ENCODE results near the gene VPS35L.
A peak's percentile ranks its signal among the peaks of the same experiment; 100 is the strongest.

VPS35L gene, protein sequence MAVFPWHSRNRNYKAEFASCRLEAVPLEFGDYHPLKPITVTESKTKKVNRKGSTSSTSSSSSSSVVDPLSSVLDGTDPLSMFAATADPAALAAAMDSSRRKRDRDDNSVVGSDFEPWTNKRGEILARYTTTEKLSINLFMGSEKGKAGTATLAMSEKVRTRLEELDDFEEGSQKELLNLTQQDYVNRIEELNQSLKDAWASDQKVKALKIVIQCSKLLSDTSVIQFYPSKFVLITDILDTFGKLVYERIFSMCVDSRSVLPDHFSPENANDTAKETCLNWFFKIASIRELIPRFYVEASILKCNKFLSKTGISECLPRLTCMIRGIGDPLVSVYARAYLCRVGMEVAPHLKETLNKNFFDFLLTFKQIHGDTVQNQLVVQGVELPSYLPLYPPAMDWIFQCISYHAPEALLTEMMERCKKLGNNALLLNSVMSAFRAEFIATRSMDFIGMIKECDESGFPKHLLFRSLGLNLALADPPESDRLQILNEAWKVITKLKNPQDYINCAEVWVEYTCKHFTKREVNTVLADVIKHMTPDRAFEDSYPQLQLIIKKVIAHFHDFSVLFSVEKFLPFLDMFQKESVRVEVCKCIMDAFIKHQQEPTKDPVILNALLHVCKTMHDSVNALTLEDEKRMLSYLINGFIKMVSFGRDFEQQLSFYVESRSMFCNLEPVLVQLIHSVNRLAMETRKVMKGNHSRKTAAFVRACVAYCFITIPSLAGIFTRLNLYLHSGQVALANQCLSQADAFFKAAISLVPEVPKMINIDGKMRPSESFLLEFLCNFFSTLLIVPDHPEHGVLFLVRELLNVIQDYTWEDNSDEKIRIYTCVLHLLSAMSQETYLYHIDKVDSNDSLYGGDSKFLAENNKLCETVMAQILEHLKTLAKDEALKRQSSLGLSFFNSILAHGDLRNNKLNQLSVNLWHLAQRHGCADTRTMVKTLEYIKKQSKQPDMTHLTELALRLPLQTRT

DNA sequence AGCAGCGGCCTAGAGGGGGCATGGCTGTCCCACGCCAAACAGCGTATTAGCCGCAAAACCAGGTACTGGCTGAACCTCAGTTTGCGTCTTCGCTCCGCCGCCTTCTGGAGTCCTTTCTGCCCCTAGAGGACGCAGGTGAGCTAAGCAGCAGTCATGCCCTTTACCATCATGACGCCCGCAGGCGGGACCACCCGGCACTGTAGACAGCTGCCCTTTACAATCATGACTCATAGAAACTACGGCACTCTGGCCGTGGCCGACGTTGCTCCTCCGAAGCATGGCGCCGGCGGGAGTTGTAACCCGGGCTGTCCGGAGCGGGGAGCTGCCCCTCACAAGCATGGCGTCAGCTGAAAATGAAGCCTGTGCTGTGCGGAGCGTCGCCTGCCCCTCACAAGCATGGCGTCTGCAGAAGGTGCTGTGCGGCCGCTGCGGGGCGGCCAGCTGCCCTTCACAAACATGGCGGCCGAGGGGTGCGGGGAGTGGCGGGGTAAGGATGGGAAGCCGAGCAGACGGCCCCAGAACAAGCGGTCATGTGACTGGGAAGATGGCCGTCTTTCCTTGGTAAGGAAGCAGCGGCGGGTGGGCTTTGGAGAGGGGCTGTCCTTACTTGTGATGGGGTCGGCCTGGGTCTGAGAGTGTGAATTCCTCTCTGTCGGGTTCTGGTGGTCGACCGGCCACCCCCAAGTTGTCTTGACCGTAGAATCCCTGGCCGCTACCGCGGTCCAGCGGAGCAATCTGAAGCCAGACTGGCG is at the start of gene VPS35L:
TSS of gene VPS35L (plus strand) at position 518 of the 752 bp plus-strand sequence. CDS start at position 545, 27 bp downstream.
- peak; percentile 98 for DNase-seq

GRCh38 chr16:19506965-19507364 is 48.5 kb upstream of the VPS35L start:
- no peak for DNase-seq

GRCh38 chr16:19507867-19508266 is 47.6 kb upstream of the VPS35L start:
- no peak for DNase-seq

DNA sequence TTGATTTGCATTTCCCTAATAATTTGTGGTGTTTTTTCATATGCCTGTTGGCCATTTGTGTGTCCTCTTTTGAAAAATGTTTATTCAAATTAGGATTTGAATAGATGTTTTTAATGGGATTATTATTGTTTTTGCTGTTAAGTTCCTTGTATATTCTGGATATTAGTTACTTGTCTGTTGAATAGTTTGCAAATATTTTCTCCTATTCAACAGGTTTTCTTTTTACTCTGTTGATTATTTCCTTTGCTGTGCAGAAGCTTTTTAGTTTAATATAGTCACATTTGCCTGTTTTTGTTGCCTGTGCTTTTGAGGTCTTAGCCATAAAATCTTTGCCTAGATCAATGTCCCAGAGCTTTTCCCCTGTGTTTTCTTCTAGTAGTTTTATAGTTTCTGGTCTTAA is 43.2 kb upstream of the VPS35L start:
- DNase-seq = no peak

DNA sequence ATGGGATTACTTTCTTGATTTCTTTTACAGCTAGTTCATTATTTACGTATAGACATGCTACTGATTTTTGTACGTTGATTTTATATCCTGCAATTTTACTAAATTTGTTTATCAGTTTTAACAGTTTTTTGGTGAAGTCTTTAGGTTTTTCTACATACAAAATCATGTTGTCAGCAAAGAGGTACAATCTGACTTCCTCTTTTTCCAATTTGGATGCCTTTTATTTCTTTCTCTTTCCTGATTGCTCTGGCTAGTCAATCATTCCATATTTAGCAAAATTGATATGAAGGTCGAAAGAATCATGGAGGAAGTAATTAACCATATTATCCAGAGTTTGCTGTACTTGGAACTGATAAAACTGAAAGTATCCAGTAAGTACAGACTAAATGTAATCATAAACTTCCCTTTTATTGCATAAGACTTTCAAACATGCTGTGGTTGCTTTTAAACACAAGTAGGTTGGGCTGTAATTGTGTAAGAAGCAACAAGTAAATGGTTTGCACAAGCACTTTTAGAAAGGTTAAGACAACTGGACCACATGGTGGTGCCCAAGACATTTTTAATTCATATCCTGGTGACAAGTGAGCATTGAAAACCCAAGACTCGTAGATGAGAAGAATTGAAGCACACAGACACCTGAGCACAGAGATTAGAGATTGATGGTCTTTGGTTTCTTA is 42.0 kb upstream of the VPS35L start:
- no peak for DNase-seq

DNA sequence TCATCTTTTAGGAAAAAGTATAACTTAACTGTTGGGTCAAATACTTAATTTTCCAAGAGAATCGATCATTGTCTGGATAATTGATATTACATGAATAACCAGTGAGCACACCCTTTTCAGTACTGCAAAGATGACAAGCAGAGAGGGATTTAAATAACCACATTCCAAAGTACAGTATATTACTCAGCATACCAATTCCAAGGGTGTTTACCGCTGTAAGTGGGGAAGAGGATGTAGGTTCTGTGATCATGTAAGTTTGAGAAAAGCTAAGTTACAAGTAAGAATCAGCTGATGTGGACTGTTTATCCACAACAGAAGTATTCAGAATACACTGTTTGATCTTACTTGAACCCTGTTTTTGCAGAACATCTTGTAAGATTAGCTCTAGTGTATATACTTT is 39.7 kb upstream of the VPS35L start:
- DNase-seq = no peak

- no peak for DNase-seq
Observed at GRCh38 chr16:19517424-19518089, 37.9 kb upstream of the VPS35L start.

GRCh38 chr16:19518388-19518787 is 37.1 kb upstream of the VPS35L start:
- no peak for DNase-seq

GRCh38 chr16:19520861-19521331 is 34.6 kb upstream of the VPS35L start:
- no peak for DNase-seq

DNA sequence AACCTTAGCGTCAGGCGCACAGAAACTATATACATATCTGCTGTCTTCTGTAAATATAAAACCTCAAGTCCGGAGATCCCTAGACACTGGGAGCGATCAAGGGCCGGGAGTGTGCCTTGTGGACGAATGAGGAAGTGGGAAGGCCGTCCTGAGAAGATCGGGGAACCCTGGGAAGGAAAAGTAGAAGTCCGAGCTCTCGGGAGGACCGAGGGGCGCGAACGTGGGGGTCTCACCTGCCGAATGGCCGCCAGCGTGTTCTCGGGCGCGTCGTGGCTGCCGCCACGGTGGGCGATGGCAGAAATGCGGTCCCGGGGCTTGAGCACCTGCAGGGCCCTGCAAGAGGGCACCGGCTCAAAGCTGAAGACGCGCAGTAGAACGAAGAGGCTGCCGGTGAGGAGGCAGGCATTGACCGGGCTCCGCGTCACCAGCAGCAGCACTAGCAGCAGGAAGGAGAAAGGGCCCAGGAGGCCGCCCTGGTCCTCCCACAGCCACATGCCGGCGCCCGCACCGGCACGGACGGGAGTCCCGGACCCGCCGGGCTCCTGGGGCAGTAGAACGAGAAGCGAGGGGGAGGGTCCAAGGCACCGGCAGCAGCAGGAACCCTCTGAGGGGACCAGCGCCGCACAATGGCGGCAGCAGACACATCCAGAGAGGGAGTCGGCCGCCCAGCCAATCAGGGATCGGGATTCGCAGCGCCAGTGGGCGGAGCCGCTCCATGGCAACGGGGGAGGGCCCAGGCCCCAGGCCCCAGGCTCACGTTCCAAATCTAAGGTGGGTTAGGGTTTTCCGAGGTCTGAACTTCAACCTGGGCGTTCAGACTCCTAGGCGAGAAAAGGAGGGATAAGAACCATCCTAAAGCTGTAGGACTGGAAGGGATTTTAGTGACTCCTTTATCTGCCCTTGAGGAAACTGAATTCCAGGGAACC is 33.8 kb upstream of the VPS35L start, which contains the start of gene GDE1:
TSS of gene GDE1 (minus strand) at position 628 of the 926 bp plus-strand sequence. CDS start at position 494, 134 bp downstream.
- peak; percentile 96 for DNase-seq

DNA sequence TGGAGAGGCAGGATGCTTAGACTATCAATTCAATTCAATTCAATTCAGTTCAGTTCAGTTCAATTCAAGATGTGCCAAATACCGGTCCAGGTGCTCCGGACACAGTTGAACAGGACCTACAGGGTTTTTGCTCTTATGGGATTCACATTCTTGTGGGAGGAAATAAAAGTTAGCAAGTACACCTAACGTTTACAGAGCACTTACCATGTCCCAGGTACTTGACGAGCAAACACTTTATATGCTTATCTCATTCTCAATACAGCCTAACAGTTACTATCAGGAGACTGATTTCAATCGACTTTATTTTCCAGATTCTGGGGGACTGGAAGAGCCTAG is 33.1 kb upstream of the VPS35L start:
- peak; percentile 50 for DNase-seq

- no peak for DNase-seq
Observed at GRCh38 chr16:19522760-19523159, 32.7 kb upstream of the VPS35L start.

DNA sequence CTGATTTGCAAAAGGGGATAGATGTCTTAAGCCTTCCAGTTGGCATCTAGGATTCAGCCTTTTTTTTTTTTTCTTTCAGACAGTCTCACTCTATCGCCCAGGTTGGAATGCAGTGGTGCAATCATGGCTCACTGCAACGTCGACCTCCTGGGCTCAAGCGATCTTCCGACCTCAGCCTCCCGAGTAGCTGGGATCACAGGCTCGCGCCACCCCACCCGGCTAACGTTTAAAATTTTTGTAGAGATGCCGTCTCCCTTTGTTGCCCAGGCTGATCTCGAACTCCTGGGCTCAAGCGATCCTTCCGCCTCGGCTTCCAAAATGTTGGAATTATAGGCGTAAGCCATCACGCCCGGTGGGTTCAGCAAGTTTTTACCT is 32.3 kb upstream of the VPS35L start:
- no peak for DNase-seq

DNA sequence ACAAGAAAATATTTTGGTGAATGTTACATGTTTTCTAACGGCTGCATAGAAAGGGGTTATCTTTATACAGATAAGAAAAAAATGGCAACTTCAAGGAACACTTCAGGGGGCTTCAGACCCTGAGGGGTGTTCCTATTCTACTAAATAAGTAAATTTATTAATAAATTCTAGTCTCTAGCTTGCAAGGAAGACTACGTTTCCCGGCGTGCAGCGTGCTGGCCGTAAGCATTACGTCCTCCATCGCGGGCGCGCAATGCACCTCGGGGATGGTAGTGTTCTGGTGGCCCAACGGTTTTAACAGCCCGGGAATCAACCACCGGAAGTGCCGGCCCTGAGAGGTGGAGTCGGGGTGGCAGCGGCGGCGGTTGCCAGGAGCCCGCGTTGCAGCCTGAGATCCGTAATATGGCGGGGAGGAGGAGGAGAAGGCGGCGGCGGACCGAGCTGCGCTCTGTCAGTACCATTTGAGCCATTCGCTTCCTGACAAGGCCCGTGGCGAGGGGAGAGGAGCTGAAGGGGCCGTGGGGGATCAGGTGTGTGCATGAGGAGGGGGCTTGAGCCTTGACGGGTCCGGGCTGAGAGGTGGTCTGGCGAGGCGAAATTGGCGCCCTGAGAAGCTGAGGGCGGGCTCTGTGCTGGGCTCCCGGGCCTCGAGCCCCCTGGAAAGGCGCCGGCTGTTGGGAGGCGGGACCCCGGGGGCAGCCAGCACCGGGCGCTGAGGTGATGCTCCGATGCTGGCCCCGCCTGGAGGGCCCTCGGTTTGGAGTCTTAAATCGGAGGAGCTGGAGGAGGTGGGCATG is 31.7 kb upstream of the VPS35L start, which contains the start of gene CCP110:
TSS of gene CCP110 (plus strand) at position 384 of the 797 bp plus-strand sequence. CDS start 3,940 bp downstream, outside the sequence.
- DNase-seq = peak; percentile 97

DNA sequence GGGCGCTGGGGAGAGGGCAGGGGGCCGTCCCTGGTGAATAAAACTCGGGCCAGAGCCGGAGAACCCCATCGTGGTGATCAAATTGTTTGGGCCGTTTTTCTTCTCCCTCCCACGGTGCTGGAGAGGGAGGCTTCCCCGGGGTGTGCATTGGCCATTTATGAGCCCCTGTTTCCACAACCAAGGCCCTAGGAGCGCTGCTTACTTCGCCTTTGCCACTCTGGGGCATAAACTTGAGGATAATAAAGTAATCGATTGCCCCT is 31.2 kb upstream of the VPS35L start:
- no peak for DNase-seq

DNA sequence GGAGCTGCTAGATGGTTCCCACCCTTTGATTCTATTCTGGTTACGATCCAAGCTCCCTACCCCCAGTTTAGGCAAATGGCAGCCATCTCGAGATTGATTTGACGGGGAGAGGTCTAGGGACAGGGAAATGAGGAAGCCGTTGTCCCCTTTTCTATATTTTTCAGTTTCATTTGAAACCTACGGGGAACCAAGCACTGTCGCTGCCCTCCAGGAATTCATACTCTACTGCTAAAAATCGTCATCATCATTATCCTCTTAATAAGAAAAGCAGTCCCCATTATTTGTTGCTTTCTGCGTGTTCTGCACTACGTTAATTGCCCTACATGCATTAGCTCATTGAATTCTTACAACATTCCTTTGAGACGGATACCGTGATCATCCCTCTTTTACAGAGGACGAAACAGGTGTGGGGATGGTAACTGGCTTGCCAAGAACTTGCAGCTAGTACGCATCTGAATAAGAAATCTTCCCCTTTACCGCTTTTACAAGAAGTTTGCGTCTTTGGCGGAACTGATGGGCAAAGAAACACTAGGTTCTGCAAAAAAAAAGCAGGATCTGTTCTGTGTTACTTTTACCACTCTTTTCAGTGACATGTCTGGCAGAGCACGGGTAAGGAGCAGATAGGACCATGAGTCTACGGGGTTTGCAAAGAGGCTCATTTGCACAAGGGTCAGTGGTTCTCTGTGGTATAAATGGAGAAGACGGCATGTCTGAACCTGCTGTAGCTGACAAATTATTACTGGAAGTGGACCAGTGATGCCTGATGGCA is 30.7 kb upstream of the VPS35L start:
- no peak for DNase-seq

DNA sequence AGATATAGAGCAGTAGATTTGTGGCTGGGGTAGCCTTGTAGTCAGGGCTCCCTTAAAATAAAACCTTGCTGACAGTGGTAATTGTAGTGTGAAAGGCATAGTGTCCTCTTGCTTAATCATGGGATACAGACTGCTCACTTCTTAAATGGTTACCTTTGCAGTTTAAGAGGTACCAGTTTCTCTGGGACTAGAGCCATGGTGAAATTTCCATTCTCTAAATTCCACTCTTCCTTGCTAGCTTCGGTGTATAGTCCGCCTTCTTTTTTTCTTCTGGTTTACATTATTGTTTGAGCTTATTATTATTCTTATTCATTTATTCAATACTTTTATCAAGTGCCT is 30.1 kb upstream of the VPS35L start:
- DNase-seq = no peak

- no peak for DNase-seq
Observed at GRCh38 chr16:19527161-19527560, 28.3 kb upstream of the VPS35L start.

DNA sequence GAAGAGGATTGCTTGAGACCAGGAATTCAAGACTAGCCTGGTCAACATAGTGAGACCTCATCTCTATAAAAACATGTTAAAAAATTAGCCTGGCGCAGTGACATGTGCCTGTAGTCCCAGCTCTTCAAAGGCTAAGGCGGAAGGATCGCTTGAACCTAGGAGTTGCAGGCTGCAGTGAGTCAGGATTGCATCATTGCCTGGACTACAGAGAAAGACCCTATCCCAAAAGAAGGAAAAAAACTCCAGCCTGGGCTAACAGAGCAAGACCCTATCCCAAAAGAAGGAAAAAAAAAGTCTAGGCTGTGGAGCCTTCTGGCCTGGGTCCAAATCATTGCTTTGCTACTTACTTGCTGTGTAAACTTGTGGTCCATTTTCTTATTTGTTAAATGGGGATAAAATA is 26.8 kb upstream of the VPS35L start:
- no peak for DNase-seq
